Measurements from ENCODE around the gene COL13A1. TPM values are rescaled to one million over a fixed set of nuclear protein-coding genes. Genes with fewer than 3 reads are reported as not detected.

The COL13A1 gene
- total RNA-seq, 1 donor from 2014 or later = 9.5 TPM

DNA sequence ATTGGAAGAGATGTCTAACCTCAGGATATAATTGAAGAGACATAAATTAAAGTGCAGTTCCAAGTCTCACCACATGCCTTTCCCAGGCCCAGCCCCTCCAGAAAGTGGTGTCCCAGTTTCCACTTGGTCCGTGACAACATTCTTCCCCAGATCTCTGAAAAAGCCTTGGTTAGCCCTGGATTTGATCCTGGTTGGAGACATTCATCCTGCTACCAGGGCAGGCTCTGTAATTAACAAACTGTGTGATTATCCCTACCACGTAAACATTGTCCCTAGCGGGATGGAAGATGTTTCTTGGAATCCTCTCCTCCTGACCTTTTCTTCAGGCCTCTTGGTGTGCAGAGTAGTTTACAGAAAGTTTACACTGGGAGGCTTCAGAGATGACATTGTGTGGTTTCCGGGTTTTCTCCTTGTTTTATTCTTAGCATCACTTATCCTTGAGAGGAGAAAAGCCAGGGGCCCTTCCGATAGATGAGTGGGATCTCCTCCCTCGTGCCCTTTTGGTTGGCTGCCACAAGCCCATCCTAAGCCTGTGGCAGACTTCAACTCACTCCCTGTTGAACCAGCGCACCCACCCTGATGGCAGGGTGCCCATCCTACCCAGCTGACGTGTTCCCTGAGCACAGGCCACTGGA, 83.8 kb downstream of the COL13A1 start:
- TF ChIP-seq CTCF (conservative IDR thresholded peaks at IDR 0.05) = peak; percentile 55
- Mint-ChIP-seq H3K36me3 (ENCODE audit: low read depth) (no peaks in the 10 kb centered on the region), H3K27me3 (ENCODE audit: low read depth) (no peaks in the 10 kb centered on the region), H3K4me1 (peaks cover 21% of the 10 kb centered on the region), H3K27ac (ENCODE audit: unreplicated experiment) (no peak overlapping the region), H3K4me3 (no peak overlapping the region), H3K9me3 (no peaks in the 10 kb centered on the region)
- DNase-seq (ENCODE audit: low read depth, low spot score) = no peak

DNA sequence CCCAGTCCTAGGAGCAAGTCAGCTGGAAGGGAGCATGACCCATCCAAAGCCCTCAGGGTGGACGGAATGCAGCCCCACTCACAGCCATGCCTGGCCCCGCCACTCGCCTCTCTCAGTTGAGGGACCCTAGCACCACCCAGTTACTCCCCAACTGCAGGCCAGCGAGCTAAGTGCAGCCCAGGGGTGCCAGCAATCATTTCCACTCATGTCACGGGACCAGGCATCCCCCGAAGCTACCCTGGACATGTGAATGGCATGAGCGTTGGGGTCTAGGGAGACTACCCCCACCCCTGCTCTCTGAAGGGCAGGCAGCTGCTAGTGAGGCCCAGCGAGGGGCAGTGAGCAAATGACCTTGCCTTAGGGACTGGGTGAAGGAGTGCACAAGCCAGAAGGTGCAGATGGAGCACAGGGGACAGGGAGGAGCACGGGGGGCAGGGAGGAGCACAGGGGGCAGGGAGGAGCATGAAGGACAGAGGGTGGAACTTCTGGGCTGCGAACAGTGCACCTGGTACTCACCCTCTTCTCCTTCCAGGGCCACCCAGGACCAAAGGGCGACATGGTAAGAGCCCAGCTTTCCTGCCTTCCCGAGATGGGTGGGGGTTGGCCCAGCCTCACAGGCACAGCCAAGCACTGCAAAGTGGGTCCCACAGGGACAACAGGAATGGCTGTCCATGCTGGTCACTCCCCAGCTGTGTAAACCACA, 87.3 kb downstream of the COL13A1 start:
- DNase-seq (ENCODE audit: low read depth, low spot score) = no peak
- Mint-ChIP-seq H3K27me3 (ENCODE audit: low read depth) (no peaks in the 10 kb centered on the region), H3K4me3 (no peak overlapping the region), H3K4me1 (peaks cover 4% of the 10 kb centered on the region), H3K9me3 (no peaks in the 10 kb centered on the region), H3K36me3 (ENCODE audit: low read depth) (no peaks in the 10 kb centered on the region), H3K27ac (ENCODE audit: unreplicated experiment) (no peak overlapping the region)
- TF ChIP-seq CTCF (conservative IDR thresholded peaks at IDR 0.05) = no peak

DNA sequence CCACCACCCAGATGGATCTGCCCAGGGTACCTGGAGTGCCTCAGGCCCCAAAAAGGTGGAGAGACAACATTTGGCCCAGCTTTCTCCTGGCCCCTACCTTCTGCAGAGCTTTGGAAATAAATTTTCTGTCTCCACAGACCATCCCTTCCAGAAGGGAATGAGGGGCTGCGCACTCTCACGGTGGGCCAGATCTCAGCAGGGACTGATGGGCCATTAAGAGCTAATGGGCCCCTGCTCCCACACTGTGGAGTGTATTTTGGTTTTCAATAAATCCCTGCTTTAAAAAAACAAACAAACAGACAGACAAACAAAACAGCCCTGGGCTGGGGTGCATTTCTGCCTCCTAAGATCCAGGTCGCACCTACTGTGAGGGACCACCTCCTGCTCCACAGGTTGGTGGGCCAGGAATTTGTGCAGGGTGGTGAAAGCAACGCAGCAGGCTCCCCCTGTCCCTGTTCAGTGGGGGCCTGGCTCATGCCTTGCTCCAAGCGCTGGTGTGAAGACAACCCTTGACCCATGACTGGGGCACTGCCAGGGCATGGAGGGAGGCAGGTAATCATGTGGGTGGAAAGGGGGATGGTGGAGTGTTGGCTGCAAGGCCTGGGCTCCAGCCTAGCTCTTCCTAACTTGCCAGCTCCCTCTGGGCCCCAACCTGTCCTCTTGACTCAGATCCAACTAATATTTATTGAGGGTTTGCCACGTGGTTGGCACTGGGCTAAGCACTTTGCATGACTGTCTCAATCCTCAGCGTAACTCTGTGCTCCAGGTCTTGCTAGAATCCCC, 88.5 kb downstream of the COL13A1 start:
- no peak for TF ChIP-seq CTCF (conservative IDR thresholded peaks at IDR 0.05)
- H3K4me1 Mint-ChIP-seq = no peaks in the 10 kb centered on the region

DNA sequence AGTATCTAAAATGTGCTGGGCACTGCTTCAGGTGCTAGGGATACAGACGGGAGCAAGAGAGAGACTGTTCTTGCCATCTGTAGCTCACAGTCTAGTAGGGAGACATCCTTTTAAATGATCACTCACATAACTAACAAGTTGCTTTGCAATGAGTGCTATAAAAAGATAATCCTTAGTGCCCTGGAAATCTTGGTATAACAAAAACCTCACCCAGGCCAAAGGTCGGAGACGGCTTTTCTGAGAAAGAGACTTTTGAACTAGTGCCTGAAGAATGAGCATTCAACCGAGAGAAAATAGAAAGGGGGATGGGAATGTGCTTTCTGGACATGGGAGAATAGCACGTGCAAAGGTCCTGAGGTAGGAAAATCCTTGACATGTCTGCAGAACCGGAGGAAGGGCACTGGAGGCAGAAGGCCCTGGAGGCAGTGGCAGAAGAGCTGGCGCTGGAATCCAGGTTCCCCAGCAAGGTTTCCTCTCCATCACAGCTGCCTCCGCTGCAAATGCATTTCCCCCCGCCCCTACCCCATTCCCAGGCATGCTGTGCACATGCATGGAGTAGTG, 89.4 kb downstream of the COL13A1 start:
- H3K4me1 Mint-ChIP-seq = peaks cover 4% of the 10 kb centered on the region
- no peaks in the 10 kb centered on the region for H3K27me3 Mint-ChIP-seq (ENCODE audit: low read depth)
- no peaks in the 10 kb centered on the region for H3K36me3 Mint-ChIP-seq (ENCODE audit: low read depth)
- no peak for DNase-seq (ENCODE audit: low read depth, low spot score)
- no peak for TF ChIP-seq CTCF (conservative IDR thresholded peaks at IDR 0.05)
- H3K9me3 Mint-ChIP-seq = no peaks in the 10 kb centered on the region
- no peak overlapping the region for H3K27ac Mint-ChIP-seq (ENCODE audit: unreplicated experiment)
- no peak overlapping the region for H3K4me3 Mint-ChIP-seq

More for the DNA sequence above, 88.5 kb downstream of the COL13A1 start:
- no peak overlapping the region for H3K27ac Mint-ChIP-seq (ENCODE audit: unreplicated experiment)
- no peaks in the 10 kb centered on the region for H3K27me3 Mint-ChIP-seq (ENCODE audit: low read depth)
- H3K4me3 Mint-ChIP-seq = no peak overlapping the region
- no peak for DNase-seq (ENCODE audit: low read depth, low spot score)
- H3K36me3 Mint-ChIP-seq (ENCODE audit: low read depth) = no peaks in the 10 kb centered on the region
- H3K9me3 Mint-ChIP-seq = no peaks in the 10 kb centered on the region

DNA sequence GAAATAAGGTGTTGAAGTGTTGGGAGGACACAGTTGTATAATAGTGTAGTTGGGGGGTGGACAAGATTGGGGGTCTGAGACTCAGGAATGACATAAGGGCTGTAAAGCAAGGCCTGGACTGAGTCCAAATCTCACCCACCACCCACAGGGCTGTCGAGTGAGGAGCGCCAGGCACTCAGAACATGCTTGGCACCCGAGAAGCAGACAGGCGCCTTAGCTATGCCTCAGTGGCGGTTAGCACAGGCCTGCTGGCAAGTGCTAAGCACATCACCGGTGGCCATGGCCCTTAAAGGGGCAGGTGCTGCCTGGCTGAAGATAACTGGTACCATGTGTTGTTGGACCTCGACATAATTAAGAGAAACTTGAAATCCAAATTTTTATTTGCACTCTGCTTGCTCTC, 90.7 kb downstream of the COL13A1 start:
- Mint-ChIP-seq H3K4me1 (peaks cover 15% of the 10 kb centered on the region), H3K27me3 (ENCODE audit: low read depth) (no peaks in the 10 kb centered on the region), H3K36me3 (ENCODE audit: low read depth) (no peaks in the 10 kb centered on the region), H3K27ac (ENCODE audit: unreplicated experiment) (no peak overlapping the region), H3K9me3 (no peaks in the 10 kb centered on the region), H3K4me3 (no peak overlapping the region)
- TF ChIP-seq CTCF (conservative IDR thresholded peaks at IDR 0.05) = no peak
- DNase-seq (ENCODE audit: low read depth, low spot score) = no peak

Measured in neural crest cell (in vitro differentiated cells).